Upper lobe of right lung (tissue), 1 donor: ENCODE measurements around the gene PTPN2. TPM values are rescaled to one million over a fixed set of nuclear protein-coding genes. Genes with fewer than 3 reads are reported as not detected.

ENCODE experiments used
- ATAC-seq: fragments of 200-7000 bp; cut with Tn5 transposase; one replicate; pipeline ENCODE4 v1.9.1; 2020; ENCODE audit warnings: mild to moderate bottlenecking, moderate library complexity
- DNase-seq: peaks from one replicate; pipeline ENCODE4 v3.0.0-alpha.2; 2020
- H3K27ac ChIP-seq: fragments of 200-600 bp; one replicate; pipeline ENCODE4 v1.8.0; 2022
- H3K27me3 ChIP-seq: fragments of 200-600 bp; one replicate; pipeline ENCODE4 v1.8.0; 2022; ENCODE audit warnings: mild to moderate bottlenecking
- H3K36me3 ChIP-seq: fragments of 200-600 bp; one replicate; pipeline ENCODE4 v1.8.0; 2022
- H3K4me1 ChIP-seq: fragments of 200-600 bp; one replicate; pipeline ENCODE4 v1.8.0; 2022
- H3K4me3 ChIP-seq: fragments of 200-600 bp; one replicate; pipeline ENCODE4 v1.8.0; 2022; ENCODE audit warnings: mild to moderate bottlenecking
- H3K9me3 ChIP-seq: fragments of 200-600 bp; one replicate; pipeline ENCODE4 v1.8.0; 2022
- CTCF ChIP-seq: fragments of 200-600 bp; IDR thresholded peaks from one replicate; pipeline ENCODE4 v1.8.0; 2022; ENCODE audit warnings: antibody characterized with exemption
- intact Hi-C: fragments of 100-400 bp; cut with DNase I; formaldehyde crosslinking; loops from one replicate; pipeline ENCODE4 v1.11.0; 2022
- total RNA-seq: library from RNA; stranded (reverse); fragmentation: NEBNext Ultra II Directional; extraction: Animal tissue kit (Norgen Biotek cat#: 25700); gene quantifications from one replicate; pipeline ENCODE4 v1.2.1, GENCODE V29; 2021
- donor health status: DM: no; HTN: yes; CAD: no; lungs with severe emphysema.

The PTPN2 gene
- total RNA-seq, 1 donor from 2014 or later = 53.9 TPM

- DNase-seq = no peak
- intact Hi-C loops = no loop called here
- no peak for TF ChIP-seq CTCF
These were observed 44.6 kb upstream of the PTPN2 start for GRCh38 chr18:12928641-12929040.

DNA sequence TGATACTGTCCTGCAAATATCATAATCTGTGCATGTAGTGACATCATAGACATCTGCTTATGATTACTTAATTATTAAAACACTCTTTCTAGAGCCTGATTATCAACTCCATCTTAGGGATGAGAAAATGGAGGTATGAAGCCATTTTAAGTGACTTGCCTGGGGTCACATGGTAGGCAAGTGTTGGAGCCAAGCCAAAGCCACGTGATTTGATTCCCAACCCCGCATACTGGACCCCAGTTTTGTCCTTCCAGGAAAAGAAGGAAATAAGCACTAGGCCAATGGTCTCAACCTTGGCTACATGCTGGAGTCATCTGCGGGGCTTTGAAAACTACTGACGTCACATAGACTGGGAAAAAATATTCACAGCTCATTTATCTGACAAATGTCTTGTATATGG, 44.2 kb upstream of the PTPN2 start:
- H3K27ac ChIP-seq = no peak overlapping the region
- ATAC-seq (no peak), DNase-seq (no peak)
- TF ChIP-seq CTCF = no peak
- H3K27me3 ChIP-seq = no peaks in the 10 kb centered on the region
- no peak overlapping the region for H3K4me3 ChIP-seq
- no peaks in the 10 kb centered on the region for H3K36me3 ChIP-seq
- intact Hi-C loops = no loop called here
- H3K9me3 ChIP-seq = no peaks in the 10 kb centered on the region
- H3K4me1 ChIP-seq = no peaks in the 10 kb centered on the region

More at GRCh38 chr18:12928641-12929040, 44.6 kb upstream of the PTPN2 start:
- ATAC-seq = no peak
- H3K4me1 ChIP-seq = no peaks in the 10 kb centered on the region
- H3K36me3 ChIP-seq = no peaks in the 10 kb centered on the region
- no peak overlapping the region for H3K27ac ChIP-seq
- no peak overlapping the region for H3K4me3 ChIP-seq
- H3K27me3 ChIP-seq = no peaks in the 10 kb centered on the region
- no peaks in the 10 kb centered on the region for H3K9me3 ChIP-seq

GRCh38 chr18:12924616-12925015, 40.6 kb upstream of the PTPN2 start:
- Histone ChIP-seq H3K27ac (no peak overlapping the region), H3K27me3 (no peaks in the 10 kb centered on the region), H3K4me1 (no peaks in the 10 kb centered on the region), H3K4me3 (no peak overlapping the region), H3K9me3 (no peaks in the 10 kb centered on the region), H3K36me3 (no peaks in the 10 kb centered on the region)
- intact Hi-C loops = no loop called here
- no peak for TF ChIP-seq CTCF
- ATAC-seq (no peak), DNase-seq (no peak)

DNA sequence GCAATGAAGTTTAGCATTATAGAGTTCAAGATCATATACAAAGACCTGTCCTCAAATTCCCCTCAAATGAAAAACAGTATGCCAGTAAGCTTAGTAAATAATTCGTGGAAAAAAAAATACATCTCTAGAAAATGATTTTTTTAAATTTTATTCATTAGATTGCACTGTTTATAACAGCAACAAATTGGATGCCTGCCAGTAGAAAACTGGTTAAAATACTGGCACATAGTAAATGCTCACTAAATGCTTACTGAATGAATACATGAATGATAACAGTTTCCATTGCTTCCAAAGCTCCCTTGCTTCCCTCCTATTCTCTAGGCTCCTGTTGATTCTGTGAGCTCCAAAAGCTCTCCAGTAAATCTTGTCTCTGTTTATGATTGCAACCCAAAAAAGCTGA, 38.2 kb upstream of the PTPN2 start:
- DNase-seq (no peak), ATAC-seq (no peak)
- H3K4me3 ChIP-seq = no peak overlapping the region
- H3K27ac ChIP-seq = no peak overlapping the region
- intact Hi-C loops = no loop called here
- no peaks in the 10 kb centered on the region for H3K27me3 ChIP-seq
- no peaks in the 10 kb centered on the region for H3K36me3 ChIP-seq
- H3K9me3 ChIP-seq = no peaks in the 10 kb centered on the region
- H3K4me1 ChIP-seq = no peaks in the 10 kb centered on the region
- no peak for TF ChIP-seq CTCF

DNA sequence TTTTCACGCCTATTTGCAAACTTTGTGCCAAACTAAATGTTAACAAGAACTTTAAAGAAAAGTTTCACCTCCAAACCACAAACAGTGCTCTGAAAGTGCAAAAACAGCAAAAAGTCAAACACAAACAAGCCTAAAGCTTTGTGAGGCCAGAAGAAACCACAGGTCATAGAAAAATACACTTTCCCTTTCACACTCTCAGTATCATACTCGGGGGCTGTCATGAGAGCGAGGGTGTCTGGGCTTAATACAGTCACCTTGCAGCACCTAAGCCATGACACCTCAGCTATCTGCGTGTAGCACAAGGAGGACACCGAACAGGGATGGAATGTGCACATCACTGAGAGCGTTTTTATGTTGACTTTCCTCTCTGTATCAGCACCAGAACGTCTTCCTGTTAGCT, 37.1 kb upstream of the PTPN2 start:
- no peak for DNase-seq

More for the DNA sequence above, 37.1 kb upstream of the PTPN2 start:
- no peaks in the 10 kb centered on the region for H3K27me3 ChIP-seq
- no peak for ATAC-seq
- H3K4me3 ChIP-seq = no peak overlapping the region
- intact Hi-C loops = no loop called here
- no peak overlapping the region for H3K27ac ChIP-seq
- H3K9me3 ChIP-seq = no peaks in the 10 kb centered on the region
- H3K36me3 ChIP-seq = no peaks in the 10 kb centered on the region
- H3K4me1 ChIP-seq = no peaks in the 10 kb centered on the region
- TF ChIP-seq CTCF = no peak
